A549 (cell line): ENCODE measurements around the gene MYH10. TPM values are rescaled to one million over a fixed set of nuclear protein-coding genes. Genes with fewer than 3 reads are reported as not detected.

Source experiments
- ATAC-seq, 2 experiments: fragments of 200-7000 bp in 1 of 2; fragments of >200 bp in 1 of 2; cut with Nextera tagmentation in 1 of 2; cut with Tn5 transposase in 1 of 2; 3 replicates each; pipeline versions ENCODE4 v1.8.0 to v1.9.1; 2018 to 2020; ENCODE audit warnings: mild to moderate bottlenecking in 1 of 2, moderate library complexity in 1 of 2
- CTCF ChIA-PET: fragments of 300-600 bp; sonication (Branson Sonifier 250); formaldehyde crosslinking; extraction: SDS; loops from one replicate; lab custom pipeline; 2021; ENCODE audit warnings: antibody characterized with exemption, inconsistent platforms; lab: Yijun Ruan, JAX
- POLR2A ChIA-PET: fragments of 350-600 bp; formaldehyde crosslinking; extraction: SDS; loops from one replicate; lab custom pipeline; 2021; ENCODE audit warnings: antibody characterized with exemption, inconsistent platforms; lab: Yijun Ruan, JAX
- DNase-seq, 2 experiments: peaks; one replicate each; pipeline versions ENCODE4 v3.0.0 to v3.0.0-alpha.2; 2011 to 2016; ENCODE audit warnings: low read depth in 1 of 2, low spot score in 1 of 2
- FAIRE-seq: peaks from 2 replicates; lab custom pipeline; 2011; peaks lifted over from hg19 to GRCh38; lab: Jason Lieb, UNC
- H3K27ac ChIP-seq, 2 experiments: fragments of >200 bp; sonication (Bioruptor Twin); formaldehyde crosslinking; 3 replicates each; pipeline ENCODE4 v1.5.1; 2016 to 2017
- H3K4me1 ChIP-seq: fragments of >200 bp; sonication (Bioruptor Twin); formaldehyde crosslinking; 3 replicates; pipeline ENCODE4 v1.6.1; 2016
- H3K4me2 ChIP-seq: fragments of >200 bp; sonication (Bioruptor Twin); formaldehyde crosslinking; 3 replicates; pipeline ENCODE4 v1.6.1; 2016
- H3K4me3 ChIP-seq: fragments of >200 bp; sonication (Bioruptor Twin); formaldehyde crosslinking; 3 replicates; pipeline ENCODE4 v1.5.1; 2016
- H3K9me3 ChIP-seq: fragments of >200 bp; sonication (Bioruptor Twin); formaldehyde crosslinking; 3 replicates; pipeline ENCODE4 v1.6.1; 2016
- BHLHE40 ChIP-seq: IDR thresholded peaks from 2 replicates; pipeline ENCODE4 v1.6.1; 2012; ENCODE audit warnings: low read depth, low read length, inconsistent platforms
- CEBPB ChIP-seq, 2 experiments: fragments of >200 bp in 1 of 2; sonication (Bioruptor Twin) in 1 of 2; formaldehyde crosslinking in 1 of 2; IDR thresholded peaks; 2 replicates each; pipeline ENCODE4 v1.6.1; 2012 to 2016
- CHD2 ChIP-seq: fragments of 150-350 bp; IDR thresholded peaks from 2 replicates; pipeline ENCODE4 v1.6.1; 2014; ENCODE audit warnings: low read length; ENCODE audit not compliant: partially characterized antibody
- CHD4 ChIP-seq: fragments of 200-600 bp; sonication (generic); IDR thresholded peaks from 2 replicates; pipeline ENCODE4 v1.6.1; 2016; ENCODE audit warnings: antibody characterized with exemption, mild to moderate bottlenecking, borderline replicate concordance
- CTCF ChIP-seq: fragments of >200 bp; sonication (Bioruptor Twin); formaldehyde crosslinking; IDR thresholded peaks from 3 replicates; pipeline ENCODE4 v1.5.1; 2016
- EHF ChIP-seq: fragments of 250-450 bp; sonication (Bioruptor Pico); IDR thresholded peaks from 2 replicates; pipeline ENCODE4 v1.5.0; 2020; ENCODE audit warnings: mild to moderate bottlenecking
- ELK1 ChIP-seq: fragments of 150-350 bp; IDR thresholded peaks from 2 replicates; pipeline ENCODE4 v1.6.1; 2014; ENCODE audit warnings: low read depth, mild to moderate bottlenecking, low read length
- ESRRA ChIP-seq: fragments of 150-350 bp; IDR thresholded peaks from 2 replicates; pipeline ENCODE4 v1.6.1; 2014; ENCODE audit warnings: mild to moderate bottlenecking, low read length, borderline replicate concordance
- FOSL2 ChIP-seq, 2 experiments: fragments of 450-650 bp in 1 of 2; fragments of >200 bp in 1 of 2; sonication (Bioruptor Twin) in 1 of 2; formaldehyde crosslinking; IDR thresholded peaks; 2 replicates each; pipeline versions ENCODE4 v1.5.0 to v1.6.1; 2016 to 2020; ENCODE audit warnings: mild to moderate bottlenecking in 1 of 2, moderate library complexity in 1 of 2
- FOXS1 ChIP-seq: fragments of 250-450 bp; sonication (Bioruptor Pico); IDR thresholded peaks from 2 replicates; pipeline ENCODE4 v1.5.0; 2020; ENCODE audit warnings: mild to moderate bottlenecking, moderate library complexity
- HEYL ChIP-seq: fragments of 250-450 bp; sonication (Bioruptor Pico); IDR thresholded peaks from 2 replicates; pipeline ENCODE4 v1.8.0; 2021; ENCODE audit warnings: mild to moderate bottlenecking, moderate library complexity
- HOXB13 ChIP-seq: fragments of 250-450 bp; sonication (Bioruptor Pico); IDR thresholded peaks from 2 replicates; pipeline ENCODE4 v1.5.0; 2020; ENCODE audit warnings: low read depth, mild to moderate bottlenecking, moderate library complexity
- NR3C1 ChIP-seq: fragments of >200 bp; sonication (Bioruptor Twin); formaldehyde crosslinking; IDR thresholded peaks from 3 replicates; pipeline ENCODE4 v1.6.1; 2017
- POLR2A ChIP-seq: IDR thresholded peaks from 2 replicates; pipeline ENCODE4 v1.6.1; 2012; ENCODE audit warnings: mild to moderate bottlenecking, low read length
- POLR2AphosphoS2 ChIP-seq: conservative IDR thresholded peaks from 2 replicates; pipeline ENCODE4 v1.6.1; 2012; ENCODE audit warnings: low read length, improper control_type of control experiment, inconsistent platforms
- RAD21 ChIP-seq, 2 experiments: fragments of >200 bp in 1 of 2; sonication (Bioruptor Twin) in 1 of 2; formaldehyde crosslinking in 1 of 2; IDR thresholded peaks in 1 of 2; conservative IDR thresholded peaks in 1 of 2; 2 replicates in 1 of 2; 3 replicates in 1 of 2; pipeline ENCODE4 v1.6.1; 2012 to 2018; ENCODE audit warnings: inconsistent platforms in 1 of 2
- REST ChIP-seq: fragments of 200-600 bp; sonication (generic); IDR thresholded peaks from 2 replicates; pipeline ENCODE4 v1.6.1; 2016; ENCODE audit warnings: antibody characterized with exemption, mild to moderate bottlenecking, moderate library complexity
- RNF2 ChIP-seq: fragments of 200-600 bp; sonication (generic); IDR thresholded peaks from 2 replicates; pipeline ENCODE4 v1.6.1; 2016; ENCODE audit warnings: low read depth, mild to moderate bottlenecking, antibody characterized with exemption, moderate library complexity, borderline replicate concordance
- SREBF2 ChIP-seq: fragments of 450-650 bp; IDR thresholded peaks from 2 replicates; pipeline ENCODE4 v1.6.1; 2014; ENCODE audit warnings: mild to moderate bottlenecking, moderate library complexity
- TP53 ChIP-seq: fragments of 250-450 bp; sonication (Bioruptor Pico); IDR thresholded peaks from 2 replicates; pipeline ENCODE4 v1.5.0; 2021; ENCODE audit warnings: mild to moderate bottlenecking, moderate library complexity
- WGBS: methylation state at CpG from one replicate; pipeline ENCODE4 v1.1.6; 2017; ENCODE audit errors: missing lambda C conversion rate; 5-methylcytosine and 5-hydroxymethylcytosine counted together
- polyA plus RNA-seq, 4 experiments: library from polyadenylated mRNA; depleted of rRNA in 3 of 4; stranded (reverse); fragments of >200 nt; fragmentation: RNase III in 1 of 4; extraction: RNeasy Plus Mini Kit Qiagen cat#74134 plus additional on column Dnase treatment in 1 of 4; gene quantifications; 2 replicates in 3 of 4; 3 replicates in 1 of 4; pipeline ENCODE4 v1.2.3, GENCODE V29; 2011 to 2017

The MYH10 gene
- polyA plus RNA-seq, 2 of the 4 experiments (the other 2 are of a cell fraction), result 26.5 to 28.3 TPM

- H3K9me3 ChIP-seq, result no peaks in the 10 kb centered on the region
- 47% methylated on average over 2 of the region's 2 CpGs for WGBS
Measured at GRCh38 chr17:8518850-8519249, 111.7 kb downstream of the MYH10 start.

GRCh38 chr17:8518326-8518725 is 112.2 kb downstream of the MYH10 start:
- no peak overlapping the region for H3K27ac ChIP-seq
- H3K9me3 ChIP-seq, result no peaks in the 10 kb centered on the region
- CTCF ChIA-PET, result interaction anchor here (1.3 kb wide), 2 partner anchors 11 to 12 kb away, joined by 4 to 5 read pairs; no protein-coding TSS in a partner anchor
- no peak for ATAC-seq
- POLR2A ChIA-PET, result no interaction called here
- H3K4me2 ChIP-seq, result no peak overlapping the region
- no peak for TF ChIP-seq CHD2
- TF ChIP-seq FOSL2 (IDR thresholded peaks at IDR 0.05), result no peak
- TF ChIP-seq FOSL2 (CRISPR knock-in tag; IDR thresholded peaks at IDR 0.05), result no peak
- TF ChIP-seq CHD4, result no peak
- TF ChIP-seq RAD21 (conservative IDR thresholded peaks at IDR 0.05 in 1 of 2, IDR thresholded peaks at IDR 0.05 in 1 of 2), result no peak
- TF ChIP-seq BHLHE40, result no peak
- TF ChIP-seq HOXB13 (CRISPR knock-in tag), result no peak
- no peak for TF ChIP-seq POLR2A
- TF ChIP-seq CTCF, result no peak
- TF ChIP-seq ESRRA, result no peak
- TF ChIP-seq HEYL (CRISPR knock-in tag), result no peak
- TF ChIP-seq, all 56 proteins: peak for 0
- no peak overlapping the region for H3K4me3 ChIP-seq
- no peak for FAIRE-seq
- no peak for DNase-seq
- 85% methylated on average over 6 of the region's 6 CpGs for WGBS
- H3K4me1 ChIP-seq, result no peaks in the 10 kb centered on the region

More at GRCh38 chr17:8518850-8519249, 111.7 kb downstream of the MYH10 start:
- Histone ChIP-seq H3K27ac (no peak overlapping the region), H3K4me2 (no peak overlapping the region), H3K4me1 (no peaks in the 10 kb centered on the region), H3K4me3 (no peak overlapping the region)
- CTCF ChIA-PET, result interaction anchor here (0.8 to 1.3 kb wide), 4 partner anchors 10 to 135 kb away, joined by 3 to 5 read pairs (median 4); no protein-coding TSS in a partner anchor
- POLR2A ChIA-PET, result no interaction called here
- no peak for ATAC-seq
- DNase-seq, result no peak
- peak; percentile 70 for FAIRE-seq
- TF ChIP-seq POLR2A (no peak), NR3C1 (no peak), CEBPB (IDR thresholded peaks at IDR 0.05) (no peak), RNF2 (no peak), FOXS1 (no peak), ELK1 (no peak), TP53 (no peak), REST (no peak), POLR2AphosphoS2 (no peak), HOXB13 (CRISPR knock-in tag) (no peak), SREBF2 (no peak), EHF (CRISPR knock-in tag) (no peak)
